SK-N-SH treated with all-trans-retinoic acid at 6 μM for 48 hours (cell line): ENCODE measurements around the gene SMG1.

Source experiments
- ATAC-seq: fragments of 200-7000 bp; cut with Tn5 transposase; 3 replicates; pipeline ENCODE4 v1.9.1; 2020; ENCODE audit warnings: mild to moderate bottlenecking, moderate library complexity
- ARNTL ChIP-seq: fragments of 450-650 bp; formaldehyde crosslinking; IDR thresholded peaks from 2 replicates; pipeline ENCODE4 v1.5.0; 2020; ENCODE audit warnings: low read depth, mild to moderate bottlenecking, moderate library complexity, borderline replicate concordance
- BACH2 ChIP-seq: fragments of 250-450 bp; sonication (Bioruptor Pico); IDR thresholded peaks from 2 replicates; pipeline ENCODE4 v1.9.0; 2021; ENCODE audit warnings: mild to moderate bottlenecking, borderline replicate concordance
- CSDC2 ChIP-seq: fragments of 250-450 bp; sonication (Bioruptor Pico); IDR thresholded peaks from 2 replicates; pipeline ENCODE4 v1.5.0; 2020; ENCODE audit warnings: mild to moderate bottlenecking, moderate library complexity
- CSRNP3 ChIP-seq: fragments of 250-450 bp; sonication (Bioruptor Pico); IDR thresholded peaks from 2 replicates; pipeline ENCODE4 v1.5.1; 2021; ENCODE audit warnings: mild to moderate bottlenecking, moderate library complexity
- ESRRG ChIP-seq: fragments of 250-450 bp; sonication (Bioruptor Pico); IDR thresholded peaks from 2 replicates; pipeline ENCODE4 v1.6.1; 2021; ENCODE audit warnings: mild to moderate bottlenecking
- GLIS3 ChIP-seq: fragments of 250-450 bp; sonication (Bioruptor Pico); IDR thresholded peaks from 2 replicates; pipeline ENCODE4 v1.5.0; 2020; ENCODE audit warnings: mild to moderate bottlenecking, moderate library complexity
- ISL1 ChIP-seq: fragments of 250-450 bp; sonication (Bioruptor Pico); IDR thresholded peaks from 2 replicates; pipeline ENCODE4 v2.1.2; 2022; ENCODE audit warnings: mild to moderate bottlenecking, moderate library complexity
- OSR1 ChIP-seq: fragments of 250-450 bp; sonication (Bioruptor Pico); IDR thresholded peaks from 2 replicates; pipeline ENCODE4 v1.8.0; 2022; ENCODE audit warnings: moderate library complexity, mild to moderate bottlenecking, inconsistent platforms
- PPARA ChIP-seq: fragments of 250-450 bp; sonication (Bioruptor Pico); IDR thresholded peaks from 2 replicates; pipeline ENCODE4 v1.5.0; 2020; ENCODE audit warnings: mild to moderate bottlenecking, borderline replicate concordance
- RARB ChIP-seq: fragments of 250-450 bp; sonication (Bioruptor Pico); IDR thresholded peaks from 2 replicates; pipeline ENCODE4 v1.8.0; 2021; ENCODE audit warnings: mild to moderate bottlenecking, moderate library complexity
- SNAI2 ChIP-seq: fragments of 250-450 bp; sonication (Bioruptor Pico); IDR thresholded peaks from 2 replicates; pipeline ENCODE4 v1.5.0; 2020; ENCODE audit warnings: mild to moderate bottlenecking, moderate library complexity
- TCF4 ChIP-seq: fragments of 250-450 bp; sonication (Bioruptor Pico); IDR thresholded peaks from 2 replicates; pipeline ENCODE4 v1.8.0; 2021; ENCODE audit warnings: mild to moderate bottlenecking, moderate library complexity, borderline replicate concordance
- TOX ChIP-seq: fragments of 250-450 bp; sonication (Bioruptor Pico); IDR thresholded peaks from 2 replicates; pipeline ENCODE4 v1.8.0; 2021; ENCODE audit warnings: mild to moderate bottlenecking, moderate library complexity, borderline replicate concordance
- ZC3H10 ChIP-seq: fragments of 250-450 bp; sonication (Bioruptor Pico); IDR thresholded peaks from 2 replicates; pipeline ENCODE4 v1.5.1; 2021; ENCODE audit warnings: mild to moderate bottlenecking, moderate library complexity
- ZFP3 ChIP-seq: fragments of 250-450 bp; sonication (Bioruptor Pico); IDR thresholded peaks from 2 replicates; pipeline ENCODE4 v1.5.0; 2020; ENCODE audit warnings: mild to moderate bottlenecking, moderate library complexity
- ZFP30 ChIP-seq: fragments of 450-650 bp; formaldehyde crosslinking; IDR thresholded peaks from 2 replicates; pipeline ENCODE4 v1.5.0; 2022; ENCODE audit warnings: mild to moderate bottlenecking, moderate library complexity
- ZNF565 ChIP-seq: fragments of 450-650 bp; formaldehyde crosslinking; conservative IDR thresholded peaks from 2 replicates; pipeline ENCODE4 v1.5.0; 2020; ENCODE audit warnings: low read depth, mild to moderate bottlenecking, moderate library complexity
- ZNF70 ChIP-seq: fragments of 450-650 bp; formaldehyde crosslinking; IDR thresholded peaks from 2 replicates; pipeline ENCODE4 v1.5.0; 2020; ENCODE audit warnings: mild to moderate bottlenecking, moderate library complexity
- ZNF8 ChIP-seq: fragments of 450-650 bp; formaldehyde crosslinking; IDR thresholded peaks from 2 replicates; pipeline ENCODE4 v1.5.0; 2020; ENCODE audit warnings: mild to moderate bottlenecking, moderate library complexity
- TF ChIP-seq, protein P1 (sequence below): fragments of 250-450 bp; sonication (Bioruptor Pico); IDR thresholded peaks from 2 replicates; pipeline ENCODE4 v1.8.0; 2020; ENCODE audit warnings: mild to moderate bottlenecking, moderate library complexity, borderline replicate concordance
- TF ChIP-seq, protein P2 (sequence below): fragments of 250-450 bp; sonication (Bioruptor Pico); IDR thresholded peaks from 2 replicates; pipeline ENCODE4 v1.5.1; 2020; ENCODE audit warnings: low read depth, mild to moderate bottlenecking, moderate library complexity
- TF ChIP-seq, protein P3 (sequence below): fragments of 250-450 bp; sonication (Bioruptor Pico); IDR thresholded peaks from 2 replicates; pipeline ENCODE4 v1.5.0; 2020; ENCODE audit warnings: mild to moderate bottlenecking, moderate library complexity

Gene SMG1

GRCh38 chr16:18833707-18834505 is 92.3 kb downstream of the SMG1 start:
- ATAC-seq: no peak
- TF ChIP-seq ZNF70 (CRISPR knock-in tag) (no peak), CSRNP3 (no peak), SNAI2 (CRISPR knock-in tag) (no peak), ZFP30 (CRISPR knock-in tag) (no peak), ARNTL (no peak), TCF4 (CRISPR knock-in tag) (no peak), OSR1 (CRISPR knock-in tag) (no peak), ISL1 (CRISPR knock-in tag) (no peak), ZNF8 (CRISPR knock-in tag) (no peak), CSDC2 (no peak), PPARA (CRISPR knock-in tag) (no peak), BACH2 (CRISPR knock-in tag) (no peak), RARB (CRISPR knock-in tag) (no peak), ZC3H10 (no peak), GLIS3 (CRISPR knock-in tag) (no peak), ZNF565 (no peak), ESRRG (CRISPR knock-in tag) (no peak)
- TF ChIP-seq, protein P1, sequence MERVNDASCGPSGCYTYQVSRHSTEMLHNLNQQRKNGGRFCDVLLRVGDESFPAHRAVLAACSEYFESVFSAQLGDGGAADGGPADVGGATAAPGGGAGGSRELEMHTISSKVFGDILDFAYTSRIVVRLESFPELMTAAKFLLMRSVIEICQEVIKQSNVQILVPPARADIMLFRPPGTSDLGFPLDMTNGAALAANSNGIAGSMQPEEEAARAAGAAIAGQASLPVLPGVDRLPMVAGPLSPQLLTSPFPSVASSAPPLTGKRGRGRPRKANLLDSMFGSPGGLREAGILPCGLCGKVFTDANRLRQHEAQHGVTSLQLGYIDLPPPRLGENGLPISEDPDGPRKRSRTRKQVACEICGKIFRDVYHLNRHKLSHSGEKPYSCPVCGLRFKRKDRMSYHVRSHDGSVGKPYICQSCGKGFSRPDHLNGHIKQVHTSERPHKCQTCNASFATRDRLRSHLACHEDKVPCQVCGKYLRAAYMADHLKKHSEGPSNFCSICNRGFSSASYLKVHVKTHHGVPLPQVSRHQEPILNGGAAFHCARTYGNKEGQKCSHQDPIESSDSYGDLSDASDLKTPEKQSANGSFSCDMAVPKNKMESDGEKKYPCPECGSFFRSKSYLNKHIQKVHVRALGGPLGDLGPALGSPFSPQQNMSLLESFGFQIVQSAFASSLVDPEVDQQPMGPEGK: no peak
- TF ChIP-seq, protein P2, sequence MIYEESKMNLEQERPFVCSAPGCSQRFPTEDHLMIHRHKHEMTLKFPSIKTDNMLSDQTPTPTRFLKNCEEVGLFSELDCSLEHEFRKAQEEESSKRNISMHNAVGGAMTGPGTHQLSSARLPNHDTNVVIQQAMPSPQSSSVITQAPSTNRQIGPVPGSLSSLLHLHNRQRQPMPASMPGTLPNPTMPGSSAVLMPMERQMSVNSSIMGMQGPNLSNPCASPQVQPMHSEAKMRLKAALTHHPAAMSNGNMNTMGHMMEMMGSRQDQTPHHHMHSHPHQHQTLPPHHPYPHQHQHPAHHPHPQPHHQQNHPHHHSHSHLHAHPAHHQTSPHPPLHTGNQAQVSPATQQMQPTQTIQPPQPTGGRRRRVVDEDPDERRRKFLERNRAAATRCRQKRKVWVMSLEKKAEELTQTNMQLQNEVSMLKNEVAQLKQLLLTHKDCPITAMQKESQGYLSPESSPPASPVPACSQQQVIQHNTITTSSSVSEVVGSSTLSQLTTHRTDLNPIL (CRISPR knock-in tag): no peak
- TF ChIP-seq, protein P3, sequence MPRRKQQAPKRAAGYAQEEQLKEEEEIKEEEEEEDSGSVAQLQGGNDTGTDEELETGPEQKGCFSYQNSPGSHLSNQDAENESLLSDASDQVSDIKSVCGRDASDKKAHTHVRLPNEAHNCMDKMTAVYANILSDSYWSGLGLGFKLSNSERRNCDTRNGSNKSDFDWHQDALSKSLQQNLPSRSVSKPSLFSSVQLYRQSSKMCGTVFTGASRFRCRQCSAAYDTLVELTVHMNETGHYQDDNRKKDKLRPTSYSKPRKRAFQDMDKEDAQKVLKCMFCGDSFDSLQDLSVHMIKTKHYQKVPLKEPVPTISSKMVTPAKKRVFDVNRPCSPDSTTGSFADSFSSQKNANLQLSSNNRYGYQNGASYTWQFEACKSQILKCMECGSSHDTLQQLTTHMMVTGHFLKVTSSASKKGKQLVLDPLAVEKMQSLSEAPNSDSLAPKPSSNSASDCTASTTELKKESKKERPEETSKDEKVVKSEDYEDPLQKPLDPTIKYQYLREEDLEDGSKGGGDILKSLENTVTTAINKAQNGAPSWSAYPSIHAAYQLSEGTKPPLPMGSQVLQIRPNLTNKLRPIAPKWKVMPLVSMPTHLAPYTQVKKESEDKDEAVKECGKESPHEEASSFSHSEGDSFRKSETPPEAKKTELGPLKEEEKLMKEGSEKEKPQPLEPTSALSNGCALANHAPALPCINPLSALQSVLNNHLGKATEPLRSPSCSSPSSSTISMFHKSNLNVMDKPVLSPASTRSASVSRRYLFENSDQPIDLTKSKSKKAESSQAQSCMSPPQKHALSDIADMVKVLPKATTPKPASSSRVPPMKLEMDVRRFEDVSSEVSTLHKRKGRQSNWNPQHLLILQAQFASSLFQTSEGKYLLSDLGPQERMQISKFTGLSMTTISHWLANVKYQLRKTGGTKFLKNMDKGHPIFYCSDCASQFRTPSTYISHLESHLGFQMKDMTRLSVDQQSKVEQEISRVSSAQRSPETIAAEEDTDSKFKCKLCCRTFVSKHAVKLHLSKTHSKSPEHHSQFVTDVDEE: no peak

GRCh38 chr16:18832613-18833012 is 93.6 kb downstream of the SMG1 start:
- ATAC-seq: no peak

More at GRCh38 chr16:18832613-18833012, 93.6 kb downstream of the SMG1 start:
- TF ChIP-seq ESRRG (CRISPR knock-in tag): no peak
- TF ChIP-seq OSR1 (CRISPR knock-in tag): no peak
- no peak for TF ChIP-seq ZNF565
- TF ChIP-seq GLIS3 (CRISPR knock-in tag): no peak
- TF ChIP-seq TOX (CRISPR knock-in tag): no peak
- TF ChIP-seq, protein P1: no peak
- no peak for TF ChIP-seq PPARA (CRISPR knock-in tag)
- no peak for TF ChIP-seq RARB (CRISPR knock-in tag)
- TF ChIP-seq ZC3H10: no peak
- no peak for TF ChIP-seq ZFP30 (CRISPR knock-in tag)
- no peak for TF ChIP-seq CSRNP3
- no peak for TF ChIP-seq ARNTL
- TF ChIP-seq ZFP3 (CRISPR knock-in tag): no peak
